Measurements from ENCODE around the gene MDC1.

MDC1 gene

DNA sequence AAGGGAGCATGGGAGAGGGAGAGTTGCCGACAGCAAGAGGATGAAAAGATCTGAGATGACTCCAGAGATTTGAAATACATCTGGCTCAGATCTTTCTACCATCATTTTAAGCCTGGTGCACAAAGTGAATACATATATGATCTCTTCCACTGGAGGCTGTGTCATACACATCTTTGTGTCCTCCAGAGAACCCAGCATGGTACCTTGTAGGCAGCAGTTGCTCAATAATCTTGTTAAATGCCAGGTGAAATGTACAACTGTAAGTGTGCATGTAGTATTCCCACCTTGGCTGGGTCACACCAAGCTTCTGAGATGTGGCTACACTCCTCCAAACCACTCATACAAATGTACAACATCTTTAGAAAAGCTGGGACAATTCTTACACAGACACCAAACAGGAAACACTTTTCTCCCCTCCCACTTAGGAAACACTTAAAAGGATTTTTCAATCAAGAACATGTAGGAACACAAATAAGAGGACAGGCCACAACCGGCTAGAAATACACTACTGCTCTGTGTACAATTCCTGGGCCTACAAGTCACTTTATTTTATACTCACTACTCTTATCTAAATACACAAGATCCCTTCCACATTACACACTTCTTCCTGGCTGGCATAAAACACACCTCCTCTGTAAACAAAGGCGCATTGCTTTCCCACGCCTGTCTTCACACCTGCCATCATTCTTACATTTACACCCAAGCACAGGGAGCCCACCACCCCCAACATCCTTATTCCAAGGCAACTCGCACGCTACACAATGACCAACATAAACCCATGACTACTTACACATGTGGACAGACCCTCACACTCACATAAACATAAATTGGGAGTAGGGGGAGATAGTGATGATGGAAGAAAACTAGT, 31.1 kb upstream of the MDC1 start:
- DNase-seq = no peak

DNA sequence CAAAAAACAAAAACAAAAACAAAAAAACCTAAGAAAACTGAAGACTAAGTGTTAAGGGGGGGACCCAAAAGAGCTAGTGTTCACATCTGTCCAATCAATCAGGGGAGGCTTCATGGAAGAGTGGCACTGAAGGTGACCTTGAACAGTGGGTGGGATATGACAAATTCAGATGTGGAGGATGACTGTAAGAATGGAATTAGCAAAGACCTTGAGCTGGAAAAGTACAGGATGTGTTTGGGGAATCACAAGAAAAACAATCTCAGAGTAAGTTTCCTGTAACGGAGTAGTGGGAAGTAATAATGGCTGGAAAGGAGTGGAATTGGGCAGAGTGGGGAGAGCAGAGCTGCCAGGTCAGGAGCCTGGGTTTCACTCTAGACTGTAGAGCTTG, 30.2 kb upstream of the MDC1 start:
- no peak for DNase-seq

- peak; percentile 86 for DNase-seq
Measured at GRCh38 chr6:30744054-30744805, 27.1 kb upstream of the MDC1 start, which contains the start of gene IER3. TSS of gene IER3 (minus strand) at chr6:30744547. CDS start at chr6:30744518, 29 bp downstream.

DNA sequence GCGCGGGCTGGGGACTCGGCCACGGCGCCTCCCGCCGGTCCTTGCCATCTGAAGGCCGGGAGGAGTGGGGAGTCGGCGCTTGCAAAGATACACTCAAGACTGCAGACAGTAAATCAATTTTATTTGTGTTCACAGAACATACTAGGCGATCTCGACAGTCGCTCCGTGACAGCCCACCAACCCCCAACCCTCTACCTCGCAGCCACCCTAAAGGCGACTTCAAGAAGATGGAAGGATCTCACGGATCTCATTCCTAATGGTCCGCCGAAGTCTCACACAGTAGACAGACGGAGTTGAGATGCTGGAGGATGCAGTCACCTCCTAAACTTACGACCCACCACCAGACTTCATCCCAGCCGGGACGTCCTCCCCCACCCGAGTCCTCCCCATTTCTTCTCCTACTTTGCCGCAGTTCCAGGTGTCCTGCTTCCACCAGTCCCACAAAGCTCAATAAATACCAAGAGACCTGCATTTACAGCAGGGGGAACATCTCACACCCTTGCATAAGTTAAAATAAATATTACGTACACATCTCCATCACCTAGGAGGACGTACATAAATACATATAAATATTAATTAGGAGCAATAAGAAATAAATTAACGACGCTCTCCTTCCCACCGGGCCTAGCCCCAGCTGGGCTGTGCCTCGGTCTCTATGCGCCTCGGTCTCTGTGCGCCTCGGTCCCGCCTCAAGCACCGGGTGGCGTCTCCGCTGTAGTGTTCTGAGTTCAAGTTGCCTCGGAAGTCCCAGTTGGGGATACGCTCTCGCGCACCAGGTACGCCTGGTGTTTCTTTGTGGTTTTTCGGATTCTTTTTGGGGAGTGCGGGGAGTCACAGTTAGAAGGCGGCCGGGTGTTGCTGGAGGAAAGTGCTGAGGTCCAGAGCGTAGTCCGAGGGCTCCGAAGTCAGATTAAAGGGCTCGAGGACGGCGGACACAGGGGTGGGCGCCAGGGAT, 26.3 kb upstream of the MDC1 start:
- DNase-seq = peak; percentile 33

DNA sequence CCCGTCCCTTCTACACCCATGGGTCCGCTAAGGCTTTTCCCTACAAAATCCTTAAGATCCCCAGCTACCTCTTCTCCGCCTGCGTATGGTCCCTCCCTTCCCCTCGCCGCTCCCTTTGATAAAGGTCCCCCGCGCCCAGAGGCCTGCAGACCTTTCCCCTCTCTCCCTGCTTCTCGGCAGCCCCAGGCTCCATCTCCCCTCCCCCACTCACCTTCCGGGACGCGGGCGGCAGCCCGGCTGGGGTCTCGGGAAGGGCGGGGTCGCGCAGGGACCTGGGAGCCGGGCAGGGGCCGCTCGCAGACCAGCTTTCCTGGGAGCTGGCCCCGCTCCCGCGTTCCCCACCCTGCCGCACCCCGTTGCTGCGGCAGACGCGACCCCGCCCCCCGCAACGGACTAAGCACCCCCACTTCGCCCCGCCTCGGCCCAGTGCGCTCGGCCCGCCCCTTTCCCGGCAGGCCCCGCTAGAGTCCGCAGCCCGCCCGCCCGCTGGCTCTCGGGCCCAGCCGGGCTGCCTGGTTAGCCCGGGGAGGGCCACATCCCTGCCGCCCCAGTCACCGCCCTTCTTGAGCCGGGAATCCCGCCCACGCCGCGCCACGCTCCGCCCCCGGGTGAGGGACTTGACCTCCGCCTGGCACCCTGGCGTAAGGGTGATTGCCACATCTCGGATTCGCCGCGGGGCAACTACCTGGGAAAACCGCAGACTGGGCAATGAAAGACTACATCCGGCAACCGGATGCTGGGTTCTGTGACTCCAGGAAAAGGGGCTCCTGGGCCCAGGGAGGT, 25.4 kb upstream of the MDC1 start, which contains the start of gene FLOT1:
TSS of gene FLOT1 (minus strand) at position 372 of the 783 bp plus-strand sequence. CDS start 498 bp downstream, outside the sequence.
- DNase-seq = peak; percentile 89

GRCh38 chr6:30741789-30742315, 24.8 kb upstream of the MDC1 start:
- DNase-seq = no peak

DNA sequence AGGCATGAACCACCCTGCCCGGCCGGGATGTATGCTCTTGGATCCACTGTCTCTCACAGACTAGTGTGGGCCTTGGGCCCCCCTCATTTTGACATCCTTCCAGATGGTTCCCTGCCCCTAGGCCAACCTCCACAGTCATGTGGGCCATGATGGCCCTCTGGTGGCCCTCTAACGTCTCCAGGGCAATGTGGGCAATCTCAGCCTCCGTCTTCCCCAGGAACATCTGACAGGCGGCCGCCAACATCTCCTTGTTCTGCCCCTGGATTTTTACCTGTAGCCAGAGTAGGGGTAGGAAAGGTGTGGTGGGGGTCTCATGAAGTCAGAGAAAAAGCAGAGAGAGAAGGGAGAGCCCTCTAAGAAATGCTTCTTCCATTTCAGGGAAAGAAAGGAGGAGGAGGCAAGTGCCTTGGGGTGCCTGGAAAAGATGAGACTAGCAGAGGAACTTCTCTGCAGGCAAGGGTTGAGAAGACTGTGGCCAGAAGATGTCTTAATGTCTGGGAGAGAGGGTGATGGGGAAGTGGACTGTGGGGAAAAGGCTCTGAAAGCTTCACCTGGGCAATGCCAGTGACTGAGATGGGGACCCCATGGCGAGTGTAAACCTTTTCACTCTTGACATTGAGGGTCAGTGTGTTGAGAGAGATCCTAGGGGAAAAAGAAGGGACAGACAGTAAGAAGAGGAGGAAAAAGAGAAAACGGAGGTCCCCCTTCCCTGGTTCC, 24.1 kb upstream of the MDC1 start:
- no peak for DNase-seq

- DNase-seq = no peak
Measured at GRCh38 chr6:30740540-30740870, 23.4 kb upstream of the MDC1 start.

GRCh38 chr6:30738532-30738931, 21.5 kb upstream of the MDC1 start:
- no peak for DNase-seq

GRCh38 chr6:30735668-30736314, 18.7 kb upstream of the MDC1 start:
- DNase-seq = no peak

DNA sequence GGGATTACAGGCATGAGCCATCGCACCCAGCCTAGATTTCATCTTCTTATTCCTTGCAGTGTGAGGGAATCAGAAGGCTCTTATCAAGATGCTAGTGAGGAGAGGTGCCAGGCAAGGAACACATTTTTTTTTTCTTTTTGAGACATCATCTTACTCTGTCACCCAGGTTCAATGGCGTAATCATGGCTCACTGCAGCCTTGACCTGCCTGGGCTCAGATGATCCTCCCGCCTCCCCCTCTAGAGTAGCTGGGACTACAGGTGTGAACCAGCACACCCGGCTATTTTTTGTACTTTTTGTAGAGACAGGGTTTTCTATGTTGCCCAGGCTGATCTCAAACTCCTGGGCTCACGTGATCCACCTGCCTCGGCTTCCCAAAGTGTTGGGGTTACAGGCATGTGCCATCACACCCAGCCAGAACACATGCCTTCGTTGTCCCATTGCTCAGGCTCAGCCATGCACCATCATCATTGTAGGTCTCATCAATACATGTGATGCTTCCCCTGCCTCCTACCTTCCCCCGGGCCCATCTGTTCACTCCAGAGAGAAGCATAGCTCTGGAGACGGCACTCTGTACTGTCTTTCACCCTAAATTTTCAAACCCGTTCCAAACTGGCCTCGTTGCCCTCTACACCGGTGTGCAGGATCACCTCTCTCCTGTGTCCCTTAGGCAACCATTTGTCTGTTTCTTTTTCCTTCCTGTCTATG, 15.3 kb upstream of the MDC1 start:
- no peak for DNase-seq

- peak; percentile 82 for DNase-seq
Measured at GRCh38 chr6:30730601-30731435, 13.7 kb upstream of the MDC1 start.

- DNase-seq = no peak
Measured at GRCh38 chr6:30727920-30728553, 11.0 kb upstream of the MDC1 start.

- no peak for DNase-seq
Measured at GRCh38 chr6:30726506-30727413, 9.7 kb upstream of the MDC1 start.

DNA sequence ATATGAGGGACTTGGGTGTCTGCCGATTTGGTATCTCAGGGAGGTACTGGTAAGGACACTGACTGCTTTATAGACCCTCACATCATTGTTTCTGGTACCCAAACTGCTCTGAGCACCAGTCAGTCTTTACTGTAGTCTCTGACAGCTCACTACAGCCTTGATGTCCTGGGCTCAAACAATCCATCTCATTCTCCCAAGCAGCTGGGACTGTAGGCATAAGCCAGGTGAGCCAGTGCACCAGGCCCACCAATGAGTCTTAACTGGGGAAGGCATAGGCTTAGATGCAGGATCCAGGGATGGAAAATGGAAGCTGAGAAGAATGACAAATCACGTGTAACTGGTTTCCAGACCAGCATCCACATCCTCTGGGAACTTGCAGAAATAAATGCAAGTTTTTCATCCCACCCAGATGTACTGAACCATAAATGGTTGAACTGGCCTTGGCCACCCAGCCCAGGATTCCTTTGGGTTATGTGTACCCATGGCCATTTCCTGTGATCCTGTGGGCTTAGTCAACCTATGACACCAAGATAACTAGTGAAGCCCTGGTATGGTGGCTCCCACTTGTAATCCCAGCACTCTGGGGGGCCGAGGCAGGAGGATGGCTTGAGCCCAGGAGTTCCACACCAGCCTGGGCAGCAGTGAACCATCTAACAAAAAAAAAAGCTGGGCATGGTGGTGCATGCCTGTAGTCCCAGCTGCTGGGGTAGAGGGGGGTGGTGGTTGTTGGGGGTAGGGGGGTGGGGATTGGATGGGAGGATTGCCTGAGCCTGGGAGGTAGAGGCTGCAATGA, 8.8 kb upstream of the MDC1 start:
- no peak for DNase-seq

- no peak for DNase-seq
Measured at GRCh38 chr6:30724906-30725667, 8.0 kb upstream of the MDC1 start.

Data from stimulated activated naive CD4-positive, alpha-beta T cell treated with Interleukin-2 at 50 U/mL for 16 hours (primary cell).